Measurements from ENCODE around the gene TRMT6.

DNA sequence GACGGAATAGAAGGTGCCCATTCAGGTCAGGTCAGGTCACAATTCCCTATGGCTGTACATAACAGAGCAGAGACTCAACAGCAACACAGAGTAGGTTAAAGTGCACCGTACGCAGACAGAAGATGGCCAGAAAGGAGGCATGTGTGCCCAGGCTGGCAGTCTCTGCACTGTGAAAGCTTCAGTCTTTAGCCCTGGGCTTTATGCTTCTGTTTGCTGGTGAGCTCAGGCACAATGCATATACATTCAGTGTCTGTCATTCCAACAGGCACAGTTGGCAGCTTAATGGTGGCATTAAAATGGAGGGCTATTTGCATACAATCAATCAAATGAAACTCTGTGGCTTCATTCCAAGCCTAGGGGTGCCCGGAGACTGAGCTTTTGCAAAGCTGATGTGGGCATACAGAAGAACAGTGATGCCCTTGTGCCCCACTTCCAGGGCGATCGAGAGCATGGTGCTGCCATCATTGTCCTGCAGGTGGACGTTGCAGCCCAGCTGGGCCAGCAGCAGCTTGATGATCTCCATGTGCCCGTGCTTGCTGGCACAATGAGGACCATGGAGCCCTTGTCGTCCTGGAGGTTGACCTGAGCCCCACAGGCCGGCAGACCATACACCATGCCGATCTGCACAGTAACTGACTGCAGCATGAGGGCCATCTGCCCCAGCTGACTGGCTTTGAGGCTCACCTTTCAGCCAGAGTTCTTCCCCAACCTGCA lies 22.4 kb downstream of the TRMT6 start:
- TF ChIP-seq, protein P1, sequence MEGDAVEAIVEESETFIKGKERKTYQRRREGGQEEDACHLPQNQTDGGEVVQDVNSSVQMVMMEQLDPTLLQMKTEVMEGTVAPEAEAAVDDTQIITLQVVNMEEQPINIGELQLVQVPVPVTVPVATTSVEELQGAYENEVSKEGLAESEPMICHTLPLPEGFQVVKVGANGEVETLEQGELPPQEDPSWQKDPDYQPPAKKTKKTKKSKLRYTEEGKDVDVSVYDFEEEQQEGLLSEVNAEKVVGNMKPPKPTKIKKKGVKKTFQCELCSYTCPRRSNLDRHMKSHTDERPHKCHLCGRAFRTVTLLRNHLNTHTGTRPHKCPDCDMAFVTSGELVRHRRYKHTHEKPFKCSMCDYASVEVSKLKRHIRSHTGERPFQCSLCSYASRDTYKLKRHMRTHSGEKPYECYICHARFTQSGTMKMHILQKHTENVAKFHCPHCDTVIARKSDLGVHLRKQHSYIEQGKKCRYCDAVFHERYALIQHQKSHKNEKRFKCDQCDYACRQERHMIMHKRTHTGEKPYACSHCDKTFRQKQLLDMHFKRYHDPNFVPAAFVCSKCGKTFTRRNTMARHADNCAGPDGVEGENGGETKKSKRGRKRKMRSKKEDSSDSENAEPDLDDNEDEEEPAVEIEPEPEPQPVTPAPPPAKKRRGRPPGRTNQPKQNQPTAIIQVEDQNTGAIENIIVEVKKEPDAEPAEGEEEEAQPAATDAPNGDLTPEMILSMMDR (IDR thresholded peaks at IDR 0.05) = no peak
- TF ChIP-seq, protein P2, sequence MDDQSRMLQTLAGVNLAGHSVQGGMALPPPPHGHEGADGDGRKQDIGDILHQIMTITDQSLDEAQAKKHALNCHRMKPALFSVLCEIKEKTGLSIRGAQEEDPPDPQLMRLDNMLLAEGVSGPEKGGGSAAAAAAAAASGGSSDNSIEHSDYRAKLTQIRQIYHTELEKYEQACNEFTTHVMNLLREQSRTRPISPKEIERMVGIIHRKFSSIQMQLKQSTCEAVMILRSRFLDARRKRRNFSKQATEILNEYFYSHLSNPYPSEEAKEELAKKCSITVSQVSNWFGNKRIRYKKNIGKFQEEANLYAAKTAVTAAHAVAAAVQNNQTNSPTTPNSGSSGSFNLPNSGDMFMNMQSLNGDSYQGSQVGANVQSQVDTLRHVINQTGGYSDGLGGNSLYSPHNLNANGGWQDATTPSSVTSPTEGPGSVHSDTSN (IDR thresholded peaks at IDR 0.05) = no peak
- TF ChIP-seq JUN (IDR thresholded peaks at IDR 0.05) (no peak), RARB (CRISPR knock-in tag; IDR thresholded peaks at IDR 0.05) (no peak), HOXA7 (CRISPR knock-in tag; IDR thresholded peaks at IDR 0.05) (no peak), MYC (IDR thresholded peaks at IDR 0.05; ENCODE audit: borderline replicate concordance, low read length) (no peak), MAFK (IDR thresholded peaks at IDR 0.05; ENCODE audit: partially characterized antibody) (no peak), POLR2AphosphoS2 (conservative IDR thresholded peaks at IDR 0.05; ENCODE audit: low read length) (no peak), ESRRA (IDR thresholded peaks at IDR 0.05; ENCODE audit: borderline replicate concordance, low read length) (no peak), POLR2A (IDR thresholded peaks at IDR 0.05; ENCODE audit: low read length) (no peak), CHD2 (IDR thresholded peaks at IDR 0.05; ENCODE audit: low read length, partially characterized antibody) (no peak), RAD21 (conservative IDR thresholded peaks at IDR 0.05 in 1 of 2, IDR thresholded peaks at IDR 0.05 in 1 of 2) (no peak), EP300 (IDR thresholded peaks at IDR 0.05) (no peak), SMC3 (IDR thresholded peaks at IDR 0.05) (no peak)

All from A549 (cell line).